Panc1 (cell line): ENCODE results near the gene GRID2. TPM values are rescaled to one million over a fixed set of nuclear protein-coding genes. Genes with fewer than 3 reads are reported as not detected.

Experiments
- ATAC-seq: fragments of 200-7000 bp; cut with Tn5 transposase; 2 replicates; pipeline ENCODE4 v1.9.1; 2020; ENCODE audit warnings: mild to moderate bottlenecking, moderate library complexity
- BruUV-seq: library from RNA; stranded (reverse); fragments of 400-500 nt; replicated peaks from 2 replicates; lab custom pipeline; 2021; lab: Mats Ljungman, UMichigan
- CTCF ChIA-PET: fragments of 300-600 bp; sonication (Branson Sonifier 250); formaldehyde crosslinking; loops from one replicate; lab custom pipeline; 2022; ENCODE audit warnings: antibody characterized with exemption; lab: Charles Lee
- POLR2A ChIA-PET: fragments of 300-600 bp; sonication (Branson Sonifier 250); formaldehyde crosslinking; loops from one replicate; lab custom pipeline; 2022; ENCODE audit warnings: antibody characterized with exemption; lab: Charles Lee
- DNase-seq: peaks from one replicate; pipeline ENCODE4 v3.0.0-alpha.2; 2010; ENCODE audit warnings: low read depth, low spot score
- H3K27ac ChIP-seq: 2 replicates; pipeline ENCODE4 v1.5.1; 2011; ENCODE audit warnings: mild to moderate bottlenecking, low read length, inconsistent platforms
- H3K27me3 ChIP-seq: fragments of 200-500 bp; sonication (Bioruptor generic); 2 replicates; pipeline ENCODE4 v1.6.0; 2014; ENCODE audit warnings: low read length, inconsistent platforms; ENCODE audit not compliant: control insufficient read depth, insufficient read depth
- H3K36me3 ChIP-seq: fragments of 200-500 bp; sonication (Bioruptor generic); 2 replicates; pipeline ENCODE4 v1.5.1; 2014; ENCODE audit warnings: inconsistent platforms, mild to moderate bottlenecking, low read length, moderate library complexity; ENCODE audit not compliant: control insufficient read depth, insufficient read depth
- H3K4me1 ChIP-seq: 2 replicates; pipeline ENCODE4 v1.5.1; 2011; ENCODE audit warnings: inconsistent platforms, mild to moderate bottlenecking, low read length, moderate library complexity; ENCODE audit not compliant: control insufficient read depth, insufficient read depth
- H3K4me3 ChIP-seq, 2 experiments: 2 replicates each; pipeline ENCODE4 v1.5.1; 2011 to 2012; ENCODE audit warnings: low read depth in 2 of 2, low read length in 2 of 2, mild to moderate bottlenecking in 2 of 2, inconsistent platforms in 1 of 2, moderate library complexity in 1 of 2
- H3K9me3 ChIP-seq: fragments of 200-500 bp; sonication (Bioruptor generic); 2 replicates; pipeline ENCODE4 v1.5.1; 2014; ENCODE audit warnings: low read depth, mild to moderate bottlenecking, inconsistent platforms, low read length, moderate library complexity; ENCODE audit not compliant: control insufficient read depth, insufficient read depth
- POLR2AphosphoS5 ChIP-seq: IDR thresholded peaks from 2 replicates; pipeline ENCODE4 v1.6.1; 2012; ENCODE audit warnings: mild to moderate bottlenecking, low read depth, low read length, moderate library complexity
- SIN3A ChIP-seq: IDR thresholded peaks from 2 replicates; pipeline ENCODE4 v1.6.1; 2012; ENCODE audit warnings: low read depth, mild to moderate bottlenecking, low read length, moderate library complexity, borderline replicate concordance; ENCODE audit not compliant: insufficient read depth
- TCF7L2 ChIP-seq: IDR thresholded peaks from 2 replicates; pipeline ENCODE4 v1.6.1; 2011; ENCODE audit warnings: mild to moderate bottlenecking, low read depth, low read length, inconsistent platforms
- in situ Hi-C: cut with HindIII; loops from 2 replicates; pipeline ENCODE4 v1.10.0; 2016; ENCODE audit warnings: low sequenced_read_pairs, low pct_unique_long_range_greater_than_20kb
- intact Hi-C: fragments of 100-400 bp; cut with micrococcal nuclease; formaldehyde crosslinking; loops from one replicate; pipeline ENCODE4 v1.10.0; 2022; ENCODE audit not compliant: unreplicated experiment
- total RNA-seq: library from RNA; stranded (reverse); gene quantifications from one replicate; pipeline ENCODE4 v1.2.1, GENCODE V29; 2021; ENCODE audit not compliant: unreplicated experiment
- TF ChIP-seq, protein P1 (sequence below), 2 experiments: IDR thresholded peaks; 2 replicates each; pipeline ENCODE4 v1.6.1; 2011 to 2012; ENCODE audit warnings: low read depth in 2 of 2, control low read depth in 1 of 2, low read length in 1 of 2, mild to moderate bottlenecking in 1 of 2, moderate library complexity in 1 of 2; ENCODE audit not compliant: insufficient read depth in 1 of 2
- TF ChIP-seq, protein P2 (sequence below): fragments of 450-650 bp; IDR thresholded peaks from 2 replicates; pipeline ENCODE4 v1.5.1; 2017; ENCODE audit warnings: mild to moderate bottlenecking

Gene GRID2
- total RNA-seq, 1 experiment from 2014 or later, result 0.08 TPM

DNA sequence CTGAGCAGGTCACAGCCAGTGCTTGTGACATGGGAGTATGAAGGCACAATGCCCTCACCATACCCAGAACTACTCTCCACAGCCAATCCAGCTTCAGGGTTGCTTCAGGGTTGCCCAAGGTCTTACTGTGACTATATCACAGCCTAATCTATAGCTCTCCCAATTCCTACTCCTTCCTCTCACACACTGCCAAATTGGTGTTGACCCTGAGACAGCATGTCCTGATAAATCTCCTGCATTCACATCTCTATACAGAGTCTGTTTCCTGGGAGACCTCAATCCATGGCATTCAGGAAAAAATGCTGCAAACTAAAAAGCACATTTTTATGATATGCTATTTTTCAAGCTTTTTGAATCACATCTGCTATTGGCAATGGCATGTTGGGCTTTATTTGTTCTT is 456.7 kb downstream of the GRID2 start:
- ATAC-seq (no peak), DNase-seq (no peak)
- intact Hi-C loops (no loop called here), in situ Hi-C loops (no loop called here)
- no peaks in the 10 kb centered on the region for H3K4me1 ChIP-seq
- no peaks in the 10 kb centered on the region for H3K36me3 ChIP-seq
- TF ChIP-seq SIN3A (no peak), TCF7L2 (no peak), POLR2AphosphoS5 (no peak)
- TF ChIP-seq, protein P1, sequence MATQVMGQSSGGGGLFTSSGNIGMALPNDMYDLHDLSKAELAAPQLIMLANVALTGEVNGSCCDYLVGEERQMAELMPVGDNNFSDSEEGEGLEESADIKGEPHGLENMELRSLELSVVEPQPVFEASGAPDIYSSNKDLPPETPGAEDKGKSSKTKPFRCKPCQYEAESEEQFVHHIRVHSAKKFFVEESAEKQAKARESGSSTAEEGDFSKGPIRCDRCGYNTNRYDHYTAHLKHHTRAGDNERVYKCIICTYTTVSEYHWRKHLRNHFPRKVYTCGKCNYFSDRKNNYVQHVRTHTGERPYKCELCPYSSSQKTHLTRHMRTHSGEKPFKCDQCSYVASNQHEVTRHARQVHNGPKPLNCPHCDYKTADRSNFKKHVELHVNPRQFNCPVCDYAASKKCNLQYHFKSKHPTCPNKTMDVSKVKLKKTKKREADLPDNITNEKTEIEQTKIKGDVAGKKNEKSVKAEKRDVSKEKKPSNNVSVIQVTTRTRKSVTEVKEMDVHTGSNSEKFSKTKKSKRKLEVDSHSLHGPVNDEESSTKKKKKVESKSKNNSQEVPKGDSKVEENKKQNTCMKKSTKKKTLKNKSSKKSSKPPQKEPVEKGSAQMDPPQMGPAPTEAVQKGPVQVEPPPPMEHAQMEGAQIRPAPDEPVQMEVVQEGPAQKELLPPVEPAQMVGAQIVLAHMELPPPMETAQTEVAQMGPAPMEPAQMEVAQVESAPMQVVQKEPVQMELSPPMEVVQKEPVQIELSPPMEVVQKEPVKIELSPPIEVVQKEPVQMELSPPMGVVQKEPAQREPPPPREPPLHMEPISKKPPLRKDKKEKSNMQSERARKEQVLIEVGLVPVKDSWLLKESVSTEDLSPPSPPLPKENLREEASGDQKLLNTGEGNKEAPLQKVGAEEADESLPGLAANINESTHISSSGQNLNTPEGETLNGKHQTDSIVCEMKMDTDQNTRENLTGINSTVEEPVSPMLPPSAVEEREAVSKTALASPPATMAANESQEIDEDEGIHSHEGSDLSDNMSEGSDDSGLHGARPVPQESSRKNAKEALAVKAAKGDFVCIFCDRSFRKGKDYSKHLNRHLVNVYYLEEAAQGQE (IDR thresholded peaks at IDR 0.05; ENCODE audit: insufficient read depth in 1 of 2, low read depth in 2 of 2, low read length in 1 of 2), result no peak
- TF ChIP-seq, protein P2, sequence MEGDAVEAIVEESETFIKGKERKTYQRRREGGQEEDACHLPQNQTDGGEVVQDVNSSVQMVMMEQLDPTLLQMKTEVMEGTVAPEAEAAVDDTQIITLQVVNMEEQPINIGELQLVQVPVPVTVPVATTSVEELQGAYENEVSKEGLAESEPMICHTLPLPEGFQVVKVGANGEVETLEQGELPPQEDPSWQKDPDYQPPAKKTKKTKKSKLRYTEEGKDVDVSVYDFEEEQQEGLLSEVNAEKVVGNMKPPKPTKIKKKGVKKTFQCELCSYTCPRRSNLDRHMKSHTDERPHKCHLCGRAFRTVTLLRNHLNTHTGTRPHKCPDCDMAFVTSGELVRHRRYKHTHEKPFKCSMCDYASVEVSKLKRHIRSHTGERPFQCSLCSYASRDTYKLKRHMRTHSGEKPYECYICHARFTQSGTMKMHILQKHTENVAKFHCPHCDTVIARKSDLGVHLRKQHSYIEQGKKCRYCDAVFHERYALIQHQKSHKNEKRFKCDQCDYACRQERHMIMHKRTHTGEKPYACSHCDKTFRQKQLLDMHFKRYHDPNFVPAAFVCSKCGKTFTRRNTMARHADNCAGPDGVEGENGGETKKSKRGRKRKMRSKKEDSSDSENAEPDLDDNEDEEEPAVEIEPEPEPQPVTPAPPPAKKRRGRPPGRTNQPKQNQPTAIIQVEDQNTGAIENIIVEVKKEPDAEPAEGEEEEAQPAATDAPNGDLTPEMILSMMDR, result no peak
- no peak overlapping the region for H3K27ac ChIP-seq
- no peaks in the 10 kb centered on the region for H3K9me3 ChIP-seq
- BruUV-seq, result no TSS peak
- H3K27me3 ChIP-seq, result no peaks in the 10 kb centered on the region
- no peak overlapping the region for H3K4me3 ChIP-seq
- POLR2A ChIA-PET, result no interaction called here
- CTCF ChIA-PET, result no interaction called here

- Histone ChIP-seq H3K36me3 (no peaks in the 10 kb centered on the region), H3K9me3 (no peaks in the 10 kb centered on the region), H3K4me3 (no peak overlapping the region), H3K27ac (no peak overlapping the region), H3K27me3 (no peaks in the 10 kb centered on the region), H3K4me1 (no peaks in the 10 kb centered on the region)
- in situ Hi-C loops (no loop called here), intact Hi-C loops (no loop called here)
- no peak for ATAC-seq
- ChIA-PET POLR2A (no interaction called here), CTCF (no interaction called here)
- no peak for TF ChIP-seq POLR2AphosphoS5
- no peak for TF ChIP-seq TCF7L2
- BruUV-seq, result no TSS peak
- DNase-seq, result no peak
These were observed 472.3 kb downstream of the GRID2 start for GRCh38 chr4:92776080-92776479.

DNA sequence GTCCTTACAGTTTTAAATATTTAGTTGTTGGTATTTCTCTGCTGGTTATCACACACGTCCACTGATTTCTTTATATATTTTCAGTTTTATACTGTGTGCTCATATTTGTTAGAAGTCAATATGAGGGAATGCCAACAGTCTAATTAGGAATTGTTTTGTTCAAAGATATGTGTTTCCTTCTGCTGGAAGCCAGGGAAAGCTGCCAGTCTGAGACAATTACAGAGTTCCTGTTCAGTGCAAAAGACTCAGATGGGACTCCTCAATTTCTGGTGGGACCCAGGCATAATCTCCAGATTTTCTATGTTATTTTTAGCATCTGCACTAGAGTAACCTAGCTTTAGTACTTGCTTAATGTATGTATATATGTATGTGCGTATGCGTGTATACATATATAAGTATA is 486.0 kb downstream of the GRID2 start:
- Histone ChIP-seq H3K4me3 (no peak overlapping the region), H3K36me3 (no peaks in the 10 kb centered on the region; the same call in 1 of the 2 replicates), H3K27me3 (no peaks in the 10 kb centered on the region), H3K27ac (no peak overlapping the region), H3K4me1 (no peaks in the 10 kb centered on the region), H3K9me3 (no peaks in the 10 kb centered on the region)
- ChIA-PET POLR2A (no interaction called here), CTCF (no interaction called here)
- TF ChIP-seq POLR2AphosphoS5 (no peak), SIN3A (no peak), TCF7L2 (no peak)
- TF ChIP-seq, protein P1 (IDR thresholded peaks at IDR 0.05; ENCODE audit: insufficient read depth in 1 of 2, low read depth in 2 of 2, low read length in 1 of 2), result no peak
- TF ChIP-seq, protein P2, result no peak
- ATAC-seq (no peak), DNase-seq (no peak)
- BruUV-seq, result no TSS peak
- intact Hi-C loops (no loop called here), in situ Hi-C loops (no loop called here)
